Suppressor macrophage treated with lipopolysaccharide for 1 hour (primary cell): ENCODE data around the gene ADORA1.

Experiments used
- DNase-seq, 3 donors: peaks; one replicate each; pipeline ENCODE4 v3.0.0-alpha.2; 2020 to 2022

Gene ADORA1

GRCh38 chr1:203188686-203189232 is 61.2 kb downstream of the ADORA1 start:
- no peak for DNase-seq

GRCh38 chr1:203189951-203190352 is 62.4 kb downstream of the ADORA1 start:
- DNase-seq = no peak

- no peak for DNase-seq
Measured at GRCh38 chr1:203190949-203191348, 63.4 kb downstream of the ADORA1 start.

GRCh38 chr1:203196371-203196770 is 68.8 kb downstream of the ADORA1 start:
- no peak for DNase-seq

GRCh38 chr1:203197625-203198024 is 70.1 kb downstream of the ADORA1 start:
- DNase-seq = peak; percentile 46 to 47 (median 47)

- no peak for DNase-seq
Measured at GRCh38 chr1:203199002-203199401, 71.5 kb downstream of the ADORA1 start.

GRCh38 chr1:203199481-203199815 is 71.9 kb downstream of the ADORA1 start:
- DNase-seq = no peak

- peak; percentile 69 to 81 (median 75) for DNase-seq
Measured at GRCh38 chr1:203199816-203200571, 72.5 kb downstream of the ADORA1 start.

GRCh38 chr1:203200916-203201315 is 73.4 kb downstream of the ADORA1 start:
- DNase-seq = no peak

GRCh38 chr1:203201516-203202205 is 74.1 kb downstream of the ADORA1 start:
- no peak for DNase-seq

GRCh38 chr1:203202431-203203245 is 75.1 kb downstream of the ADORA1 start:
- DNase-seq = peak; percentile 72 to 82 (median 81)

- no peak for DNase-seq
Measured at GRCh38 chr1:203204756-203205155, 77.2 kb downstream of the ADORA1 start.

- no peak for DNase-seq
Measured at GRCh38 chr1:203206129-203206687, 78.7 kb downstream of the ADORA1 start.

- DNase-seq = no peak
Measured at GRCh38 chr1:203207751-203208150, 80.2 kb downstream of the ADORA1 start.

GRCh38 chr1:203208181-203208580 is 80.7 kb downstream of the ADORA1 start:
- DNase-seq = no peak

GRCh38 chr1:203210350-203210749 is 82.8 kb downstream of the ADORA1 start:
- no peak for DNase-seq

- DNase-seq = no peak
Measured at GRCh38 chr1:203210988-203211387, 83.5 kb downstream of the ADORA1 start.

- no peak for DNase-seq
Measured at GRCh38 chr1:203211812-203212211, 84.3 kb downstream of the ADORA1 start.

- no peak for DNase-seq
Measured at GRCh38 chr1:203213126-203213525, 85.6 kb downstream of the ADORA1 start.

GRCh38 chr1:203214871-203215270 is 87.3 kb downstream of the ADORA1 start:
- DNase-seq = peak; percentile 89 to 92 (median 91)

- no peak for DNase-seq
Measured at GRCh38 chr1:203215573-203215972, 88.0 kb downstream of the ADORA1 start.

- DNase-seq = peak; percentile 83 to 88 (median 85)
Measured at GRCh38 chr1:203216274-203217138, 89.0 kb downstream of the ADORA1 start.
